K562 (cell line): ENCODE measurements around the gene TRNP1. TPM values are rescaled to one million over a fixed set of nuclear protein-coding genes. Genes with fewer than 3 reads are reported as not detected.
A peak's percentile ranks its signal among the peaks of the same experiment; 100 is the strongest.

Experiments
- FOXK2 ChIP-seq, 2 experiments: fragments of 450-650 bp; IDR thresholded peaks in 1 of 2; conservative IDR thresholded peaks in 1 of 2; 2 replicates each; pipeline ENCODE4 v1.6.1; 2016; ENCODE audit warnings: low read depth in 2 of 2, mild to moderate bottlenecking in 1 of 2
- HDAC1 ChIP-seq, 2 experiments: fragments of 450-650 bp; IDR thresholded peaks; 2 replicates each; pipeline ENCODE4 v1.6.1; 2016 to 2017; ENCODE audit warnings: inconsistent platforms in 1 of 2, mild to moderate bottlenecking in 1 of 2, moderate library complexity in 1 of 2
- LCOR ChIP-seq: sonication (generic); formaldehyde crosslinking; IDR thresholded peaks from 2 replicates; pipeline ENCODE4 v1.8.0; 2022; ENCODE audit warnings: mild to moderate bottlenecking, missing genetic modification reagents
- MGA ChIP-seq: fragments of 450-650 bp; IDR thresholded peaks from 2 replicates; pipeline ENCODE4 v1.6.1; 2016; ENCODE audit warnings: mild to moderate bottlenecking, moderate library complexity
- ZSCAN29 ChIP-seq: fragments of 450-650 bp; IDR thresholded peaks from 2 replicates; pipeline ENCODE4 v1.6.1; 2017
- ZSCAN32 ChIP-seq: fragments of 450-650 bp; formaldehyde crosslinking; IDR thresholded peaks from 2 replicates; pipeline ENCODE4 v1.4.0; 2020; ENCODE audit warnings: mild to moderate bottlenecking, moderate library complexity
- polyA plus RNA-seq, 8 experiments: library from polyadenylated mRNA; depleted of rRNA in 4 of 8; stranded (reverse) in 5 of 8; unstranded in 3 of 8; fragments of >200 nt; fragmentation: Nextera tagmentation in 2 of 8; fragmentation: Illumina TruSeq in 1 of 8; extraction: Ambion mirVana in 2 of 8; extraction: Trizol in 1 of 8; gene quantifications; 2 replicates each; pipeline versions ENCODE4 v1.2.1 to v1.2.3, GENCODE V29; 2011 to 2014; ENCODE audit warnings: inconsistent platforms in 1 of 8, missing spikeins in 1 of 8
- total RNA-seq, 7 experiments: library from RNA; depleted of rRNA in 6 of 7; stranded (reverse); fragments of >200 nt in 6 of 7; fragmentation: Illumina TruSeq in 2 of 7; extraction: Trizol in 2 of 7; gene quantifications; 2 replicates each; pipeline versions ENCODE4 v1.2.1 to v1.2.3, GENCODE V29; 2011 to 2021; ENCODE audit warnings: low replicate concordance in 1 of 7
- TF ChIP-seq, protein P1 (sequence below), 2 experiments: fragments of 450-650 bp in 1 of 2; IDR thresholded peaks; 2 replicates each; pipeline ENCODE4 v1.6.1; 2011 to 2017; ENCODE audit warnings: low read depth in 2 of 2, antibody characterized with exemption in 1 of 2, borderline replicate concordance in 1 of 2, low read length in 1 of 2, mild to moderate bottlenecking in 1 of 2, mixed read lengths in 1 of 2; ENCODE audit not compliant: control insufficient read depth in 1 of 2
- TF ChIP-seq, protein P2 (sequence below): sonication (generic); formaldehyde crosslinking; IDR thresholded peaks from 2 replicates; pipeline ENCODE4 v1.8.0; 2022; ENCODE audit warnings: mild to moderate bottlenecking, low read depth, missing genetic modification reagents

The TRNP1 gene
- total and polyA plus RNA-seq, 9 of the 15 experiments (the other 6 are each of a cell fraction or from before 2014, with no cell fraction given), result 0.03 to 1.3 (median 0.95) TPM

DNA sequence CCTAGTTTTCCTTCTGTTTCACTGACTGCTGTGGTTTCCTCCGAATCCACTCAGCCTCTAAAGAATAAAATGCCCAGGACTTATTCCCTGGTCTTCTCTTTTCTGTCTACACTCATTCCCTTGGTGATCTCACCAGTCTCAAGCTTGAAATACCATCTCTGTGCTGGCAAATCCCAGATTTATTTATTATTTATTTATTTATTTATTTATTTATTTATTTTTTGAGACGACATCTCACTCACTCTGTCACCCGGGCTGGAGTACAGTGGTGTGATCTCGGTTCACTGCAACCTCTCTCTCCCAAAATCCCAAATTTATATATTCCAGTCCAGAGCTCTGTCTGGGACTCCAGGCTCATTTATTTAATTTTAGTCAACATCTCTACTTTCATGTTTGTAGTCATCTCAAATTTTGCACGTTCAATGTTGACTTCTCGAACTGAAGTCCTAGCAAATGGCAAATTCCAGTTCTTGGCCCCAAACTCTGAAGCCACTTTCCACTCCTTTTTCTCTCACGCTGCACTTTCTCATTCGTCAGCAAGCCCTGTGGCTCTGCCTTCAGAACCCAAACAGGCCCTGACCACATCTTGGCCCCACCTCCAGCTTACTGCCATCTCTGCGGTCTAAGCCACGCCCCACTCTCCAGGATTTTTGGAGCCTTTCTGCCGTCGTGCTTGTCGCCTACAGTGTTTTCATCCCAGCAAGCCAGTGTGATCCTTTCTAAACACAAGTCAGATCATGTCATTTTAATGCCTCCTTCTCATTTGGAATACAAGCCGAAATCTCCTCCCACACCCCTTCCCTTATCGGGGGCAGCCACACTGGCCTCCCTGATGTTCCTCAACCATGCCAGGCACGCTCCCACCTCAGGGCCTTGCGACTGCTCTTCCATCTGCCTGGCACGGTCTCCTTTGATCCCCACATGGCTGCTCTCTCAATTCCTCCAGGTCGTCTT, 33.4 kb downstream of the TRNP1 start (continued):
- peak; percentile 89 for TF ChIP-seq MGA
- TF ChIP-seq, protein P1, sequence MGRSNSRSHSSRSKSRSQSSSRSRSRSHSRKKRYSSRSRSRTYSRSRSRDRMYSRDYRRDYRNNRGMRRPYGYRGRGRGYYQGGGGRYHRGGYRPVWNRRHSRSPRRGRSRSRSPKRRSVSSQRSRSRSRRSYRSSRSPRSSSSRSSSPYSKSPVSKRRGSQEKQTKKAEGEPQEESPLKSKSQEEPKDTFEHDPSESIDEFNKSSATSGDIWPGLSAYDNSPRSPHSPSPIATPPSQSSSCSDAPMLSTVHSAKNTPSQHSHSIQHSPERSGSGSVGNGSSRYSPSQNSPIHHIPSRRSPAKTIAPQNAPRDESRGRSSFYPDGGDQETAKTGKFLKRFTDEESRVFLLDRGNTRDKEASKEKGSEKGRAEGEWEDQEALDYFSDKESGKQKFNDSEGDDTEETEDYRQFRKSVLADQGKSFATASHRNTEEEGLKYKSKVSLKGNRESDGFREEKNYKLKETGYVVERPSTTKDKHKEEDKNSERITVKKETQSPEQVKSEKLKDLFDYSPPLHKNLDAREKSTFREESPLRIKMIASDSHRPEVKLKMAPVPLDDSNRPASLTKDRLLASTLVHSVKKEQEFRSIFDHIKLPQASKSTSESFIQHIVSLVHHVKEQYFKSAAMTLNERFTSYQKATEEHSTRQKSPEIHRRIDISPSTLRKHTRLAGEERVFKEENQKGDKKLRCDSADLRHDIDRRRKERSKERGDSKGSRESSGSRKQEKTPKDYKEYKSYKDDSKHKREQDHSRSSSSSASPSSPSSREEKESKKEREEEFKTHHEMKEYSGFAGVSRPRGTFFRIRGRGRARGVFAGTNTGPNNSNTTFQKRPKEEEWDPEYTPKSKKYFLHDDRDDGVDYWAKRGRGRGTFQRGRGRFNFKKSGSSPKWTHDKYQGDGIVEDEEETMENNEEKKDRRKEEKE (IDR thresholded peaks at IDR 0.05; ENCODE audit: borderline replicate concordance in 1 of 2, control insufficient read depth in 1 of 2, low read depth in 2 of 2, low read length in 1 of 2), result no peak
- peak in 1 of 2 experiments; percentile 72 for TF ChIP-seq FOXK2 (conservative IDR thresholded peaks at IDR 0.05 in 1 of 2, IDR thresholded peaks at IDR 0.05 in 1 of 2; ENCODE audit: low read depth in 2 of 2)
- no peak for TF ChIP-seq ZSCAN29
- TF ChIP-seq HDAC1 (IDR thresholded peaks at IDR 0.05), result peak in 1 of 2 experiments; percentile 67; a peak in 2 of 4 replicates
- TF ChIP-seq, protein P2, sequence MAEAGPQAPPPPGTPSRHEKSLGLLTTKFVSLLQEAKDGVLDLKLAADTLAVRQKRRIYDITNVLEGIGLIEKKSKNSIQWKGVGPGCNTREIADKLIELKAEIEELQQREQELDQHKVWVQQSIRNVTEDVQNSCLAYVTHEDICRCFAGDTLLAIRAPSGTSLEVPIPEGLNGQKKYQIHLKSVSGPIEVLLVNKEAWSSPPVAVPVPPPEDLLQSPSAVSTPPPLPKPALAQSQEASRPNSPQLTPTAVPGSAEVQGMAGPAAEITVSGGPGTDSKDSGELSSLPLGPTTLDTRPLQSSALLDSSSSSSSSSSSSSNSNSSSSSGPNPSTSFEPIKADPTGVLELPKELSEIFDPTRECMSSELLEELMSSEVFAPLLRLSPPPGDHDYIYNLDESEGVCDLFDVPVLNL (CRISPR knock-in tag), result no peak
- TF ChIP-seq ZSCAN32 (CRISPR knock-in tag), result no peak
- peak; percentile 53; the same call in 1 of the 2 replicates for TF ChIP-seq LCOR (CRISPR knock-in tag)
